ENCODE measurements around the gene ZDHHC13.

ZDHHC13 gene

DNA sequence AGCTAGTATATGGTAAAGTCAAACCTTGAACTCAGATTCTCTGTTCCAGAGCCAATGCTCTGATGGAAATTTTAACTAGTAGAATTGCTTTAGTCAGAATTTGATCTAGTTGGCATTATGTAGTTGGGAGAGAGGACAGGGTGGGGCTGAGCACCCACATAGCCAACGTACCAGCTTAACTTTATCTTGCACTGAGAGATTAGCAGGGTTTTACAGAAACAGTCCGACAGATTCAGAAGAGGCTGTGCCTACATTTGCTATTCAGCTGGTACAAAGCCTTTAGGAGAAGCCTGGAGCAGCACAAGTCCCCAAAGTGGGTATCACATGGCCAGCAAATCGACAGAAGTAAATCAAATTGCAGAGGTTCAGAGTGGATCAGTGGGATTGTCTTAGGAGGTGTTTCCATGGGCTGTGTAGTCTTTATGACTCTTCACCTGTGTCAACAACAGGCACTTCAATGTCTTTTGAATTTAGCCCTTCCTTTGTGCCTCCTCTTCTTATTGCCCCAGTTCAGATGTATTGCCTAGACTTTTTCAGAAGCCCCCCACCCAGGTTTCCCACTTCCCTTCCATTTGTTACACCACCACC is 92.1 kb downstream of the ZDHHC13 start:
- no peak for FAIRE-seq

DNA sequence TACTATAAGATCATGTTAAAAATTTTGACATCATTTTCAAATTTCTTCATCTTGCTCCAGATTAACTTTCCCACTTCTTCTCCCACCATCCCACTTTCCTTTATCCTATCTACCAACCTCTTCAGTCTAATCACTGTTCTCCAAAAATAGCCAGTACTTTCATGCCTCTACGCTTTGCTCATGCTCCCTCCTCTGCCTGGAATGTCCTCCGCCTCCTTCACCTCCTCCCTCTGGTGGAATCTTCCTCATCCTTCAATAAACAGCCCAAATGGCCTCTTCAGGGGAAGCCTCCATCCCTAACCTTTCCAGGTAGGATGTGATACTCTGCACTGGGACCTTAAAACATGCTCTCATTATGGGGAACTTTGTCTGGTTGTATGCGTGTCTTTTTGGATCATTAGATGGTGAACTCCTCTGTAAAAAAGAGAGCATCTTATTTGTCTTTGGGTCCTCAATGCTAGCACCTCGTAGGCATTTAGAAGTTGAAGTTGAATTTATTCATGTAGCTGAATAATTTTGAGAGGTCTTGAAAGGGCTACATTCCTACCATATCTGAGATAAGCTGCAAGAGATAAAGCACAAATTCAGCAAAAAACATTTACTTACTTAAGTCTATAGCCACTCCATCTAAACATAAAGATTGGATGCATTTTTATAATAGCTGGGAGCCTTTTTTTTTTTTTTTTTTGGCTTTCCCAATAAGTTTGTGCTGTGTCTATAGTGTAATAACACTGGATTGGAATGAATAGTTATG is 92.8 kb downstream of the ZDHHC13 start:
- FAIRE-seq = no peak

DNA sequence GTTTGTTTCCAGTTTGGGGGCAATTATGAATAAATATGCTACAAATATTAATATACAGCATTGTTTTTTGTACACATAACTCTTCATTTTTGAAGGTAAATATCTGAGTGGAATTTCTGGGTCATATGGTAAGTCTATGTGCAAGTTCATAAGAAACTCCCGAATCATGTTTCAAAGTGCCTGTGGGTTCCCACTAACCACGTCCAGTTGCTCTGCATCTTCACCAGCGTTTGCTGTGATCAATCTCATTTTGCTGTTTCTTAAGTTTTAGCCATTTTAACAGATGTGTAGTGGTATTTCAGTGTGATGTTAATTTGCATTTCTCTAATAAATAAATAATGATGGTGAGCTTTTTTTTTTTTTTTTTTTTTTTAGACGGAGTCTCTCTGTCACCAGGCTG is 99.1 kb downstream of the ZDHHC13 start:
- FAIRE-seq = no peak

DNA sequence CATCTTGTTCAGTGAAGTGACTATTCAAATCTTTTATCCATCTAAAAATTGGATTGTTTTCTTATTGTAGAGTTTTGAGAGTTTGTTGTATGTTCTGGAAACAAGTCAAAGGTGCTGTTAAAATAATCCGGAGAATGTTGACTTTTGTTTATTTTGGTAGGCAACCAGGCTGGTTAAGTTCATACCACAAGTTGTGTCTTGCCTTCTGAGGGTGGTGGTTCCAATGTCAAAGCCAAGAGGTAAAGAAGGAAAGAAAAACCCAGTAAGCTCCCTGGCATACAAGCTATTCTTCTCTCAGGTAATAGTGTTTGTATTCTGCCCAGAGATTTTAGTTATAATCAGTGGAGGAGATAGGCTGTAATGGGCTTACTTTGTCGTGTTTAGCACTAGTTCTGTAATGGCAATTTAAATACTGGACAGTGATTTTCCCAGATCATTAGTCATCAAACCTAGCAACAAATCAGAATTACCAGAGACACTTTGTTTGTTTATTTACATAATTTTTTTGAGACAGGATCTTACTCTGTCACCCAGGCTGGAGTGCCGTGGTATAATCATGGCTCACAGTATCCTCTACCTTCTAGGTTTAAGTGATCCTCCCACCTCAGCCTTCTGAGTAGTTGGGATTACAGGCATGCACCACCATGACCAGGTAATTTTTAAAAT is 99.9 kb downstream of the ZDHHC13 start:
- no peak for FAIRE-seq

DNA sequence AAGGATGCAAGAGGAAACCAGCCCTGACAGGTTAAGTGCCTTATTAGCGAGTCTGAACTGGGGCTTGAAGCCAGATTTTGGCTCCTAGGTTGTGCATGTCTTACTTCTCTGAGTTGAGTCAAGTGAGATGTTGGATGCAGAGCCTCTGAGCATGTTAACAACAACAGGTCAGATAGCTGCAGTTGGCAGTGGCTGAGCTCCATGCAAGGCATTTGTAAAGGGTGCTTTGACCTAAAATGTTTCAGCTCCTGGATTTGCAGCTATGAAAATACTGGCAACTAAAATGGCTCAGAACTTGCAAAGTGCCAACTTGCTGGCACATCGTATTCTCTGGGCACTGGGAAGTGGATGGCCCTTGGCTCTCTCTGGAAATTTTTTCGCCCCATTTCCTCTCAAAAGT is 101.2 kb downstream of the ZDHHC13 start:
- no peak for FAIRE-seq

DNA sequence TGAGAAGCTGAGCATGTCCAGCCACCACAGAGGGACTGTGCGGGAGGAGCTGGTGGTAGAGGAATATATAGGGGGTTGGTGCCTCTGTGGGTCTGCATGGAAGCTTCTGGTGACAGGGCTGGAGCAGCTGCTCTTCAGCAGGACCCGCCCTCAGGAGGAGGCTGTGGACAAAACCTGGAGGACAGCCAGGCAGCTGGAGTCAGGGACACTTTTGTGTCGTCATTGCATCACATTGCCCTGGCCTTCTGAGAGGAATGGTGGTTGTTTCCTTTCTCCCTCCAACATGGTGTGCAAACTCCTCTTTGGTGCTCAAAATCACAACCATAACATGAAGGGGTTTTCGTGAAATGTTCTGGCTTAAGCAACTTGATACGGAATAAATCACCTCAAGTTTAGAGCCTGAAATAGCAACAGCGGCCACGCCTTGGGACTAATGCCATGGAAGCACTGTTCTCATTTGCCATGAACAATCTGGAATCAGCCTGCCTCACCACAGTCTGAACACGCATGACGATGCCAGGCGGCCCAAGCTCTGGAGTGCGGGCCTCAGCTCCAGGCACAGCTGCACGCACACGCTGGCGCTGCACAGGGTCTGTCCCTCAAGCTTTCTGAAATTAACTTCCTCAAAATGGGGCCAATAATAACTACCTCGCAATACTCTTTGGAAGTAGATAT is 102.0 kb downstream of the ZDHHC13 start:
- FAIRE-seq = no peak

DNA sequence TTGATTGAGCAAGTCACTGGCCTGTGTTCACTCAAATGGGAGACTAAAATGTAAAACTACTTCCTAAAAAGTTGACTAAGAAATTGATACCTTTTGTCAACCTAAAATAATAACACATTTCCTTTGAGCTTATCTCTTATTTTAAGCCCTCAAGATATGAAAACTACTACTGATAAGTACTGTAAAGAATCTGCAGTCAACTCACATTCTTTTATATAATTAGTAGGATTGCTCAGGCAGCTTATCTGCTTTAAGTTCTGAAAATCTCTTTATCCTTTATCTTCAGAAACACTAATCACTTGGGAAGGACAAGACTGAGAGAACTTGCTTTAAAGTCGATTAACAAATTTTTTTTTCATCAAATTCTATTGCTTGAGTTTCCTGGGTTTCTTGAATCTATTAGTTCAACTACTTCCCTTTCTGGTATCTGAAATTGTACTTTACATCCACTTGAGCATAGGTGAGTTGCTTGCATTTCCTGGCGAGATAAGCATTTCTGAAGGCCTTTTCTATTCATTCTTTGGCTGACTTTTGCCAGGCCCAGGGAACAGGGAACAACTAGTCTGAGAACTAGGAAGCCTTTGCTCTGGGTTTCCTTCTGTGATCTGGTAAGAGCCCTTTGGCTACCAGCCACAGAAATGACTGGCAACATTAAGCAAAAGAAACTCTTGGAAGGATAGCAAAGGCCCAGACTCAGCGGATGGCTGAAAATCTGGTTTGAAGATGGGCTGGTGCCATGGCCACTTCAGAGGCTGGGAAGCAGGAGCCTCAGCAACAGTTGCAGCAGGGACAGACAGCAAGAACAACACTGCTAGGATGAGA is 104.1 kb downstream of the ZDHHC13 start:
- FAIRE-seq = no peak

DNA sequence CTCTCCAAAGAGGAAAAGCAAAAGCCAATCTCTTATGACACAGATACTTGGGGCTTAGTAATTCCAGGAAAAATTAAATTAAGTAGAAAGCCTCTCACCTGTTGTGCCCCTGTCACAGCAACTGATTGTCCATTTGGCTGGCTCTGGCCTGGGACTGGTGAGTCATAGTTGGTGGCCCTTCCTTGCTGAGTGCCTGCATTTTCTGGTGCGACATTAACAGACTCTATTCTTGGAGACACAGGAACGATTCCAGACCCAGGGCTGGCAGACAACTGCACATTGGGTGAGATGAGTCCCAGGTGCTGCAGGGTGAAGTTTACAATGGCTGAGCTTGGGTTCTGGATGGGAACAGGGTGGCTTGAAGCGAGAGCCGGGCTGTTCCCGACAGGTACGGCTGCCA is 108.2 kb downstream of the ZDHHC13 start:
- FAIRE-seq = no peak

DNA sequence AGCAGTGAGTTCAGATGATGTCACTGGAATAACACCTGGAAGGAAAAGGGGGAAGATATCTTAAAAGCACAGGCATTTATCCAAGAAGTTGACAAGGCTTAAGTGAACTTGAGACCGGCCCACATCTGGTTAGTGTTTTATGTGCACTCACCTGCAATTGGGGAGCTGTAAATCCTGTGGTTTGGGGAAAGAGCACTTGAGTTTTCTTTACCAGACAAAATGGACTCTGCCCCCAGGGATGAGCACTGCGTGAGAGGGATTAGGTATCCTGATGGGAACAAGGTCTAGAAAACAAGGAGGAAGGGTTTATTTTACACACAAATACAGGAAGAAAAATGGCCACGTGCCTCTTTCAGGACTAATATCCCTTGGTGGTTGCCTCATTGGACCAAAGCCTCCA is 108.6 kb downstream of the ZDHHC13 start:
- FAIRE-seq = no peak
